Right atrium auricular region (tissue), 2 donors: ENCODE data around the gene ALG3. TPM values are rescaled to one million over a fixed set of nuclear protein-coding genes. Genes with fewer than 3 reads are reported as not detected.

Experiments
- DNase-seq: peaks from one replicate; pipeline ENCODE4 v3.0.0-alpha.2; 2019; ENCODE audit warnings: low spot score
- H3K27ac ChIP-seq, 2 donors: fragments of 200-600 bp; sonication (generic); 1 replicate in 1 of 2; 2 replicates in 1 of 2; pipeline ENCODE4 v1.5.1; 2016 to 2019
- H3K27me3 ChIP-seq, 2 donors: fragments of 200-600 bp; sonication (generic); one replicate each; pipeline versions ENCODE4 v1.5.1 to v1.6.0; 2017 to 2019
- H3K36me3 ChIP-seq: fragments of 200-600 bp; sonication (generic); one replicate; pipeline ENCODE4 v1.5.1; 2016
- H3K4me1 ChIP-seq, 2 donors: fragments of 200-600 bp; sonication (generic); one replicate each; pipeline versions ENCODE4 v1.5.1 to v1.6.0; 2017 to 2019
- H3K4me3 ChIP-seq, 2 donors: fragments of 200-600 bp; sonication (generic); 1 replicate in 1 of 2; 2 replicates in 1 of 2; pipeline ENCODE4 v1.5.1; 2017 to 2019; ENCODE audit warnings: mild to moderate bottlenecking in 1 of 2, moderate library complexity in 1 of 2
- H3K9me3 ChIP-seq, 2 donors: fragments of 200-600 bp; sonication (generic); one replicate each; pipeline ENCODE4 v1.5.1; 2019
- CTCF ChIP-seq, 2 donors: fragments of 200-600 bp; sonication (generic); IDR thresholded peaks; one replicate each; pipeline ENCODE4 v1.5.1; 2019; ENCODE audit warnings: antibody characterized with exemption in 2 of 2
- total RNA-seq, 2 donors: library from RNA; depleted of rRNA; stranded (reverse); fragments of >200 nt; gene quantifications; one replicate each; pipeline ENCODE4 v1.1.0, GENCODE V29; 2016

ALG3 gene
- total RNA-seq, 2 donors from 2014 or later: 50.6 to 50.8 TPM

- Histone ChIP-seq H3K4me3 (no peak overlapping the region), H3K4me1 (peaks cover 0 to 6% of the 10 kb centered on the region in 2 donors), H3K27me3 (peaks cover 7 to 11% of the 10 kb centered on the region in 2 donors), H3K9me3 (no peaks in the 10 kb centered on the region), H3K27ac (no peak overlapping the region), H3K36me3 (no peaks in the 10 kb centered on the region)
- no peak for DNase-seq
- TF ChIP-seq CTCF (IDR thresholded peaks at IDR 0.05): no peak
These were observed 13.3 kb downstream of the ALG3 start for GRCh38 chr3:184235381-184236032.

- TF ChIP-seq CTCF (IDR thresholded peaks at IDR 0.05): no peak
- Histone ChIP-seq H3K4me3 (no peak overlapping the region), H3K27ac (no peak overlapping the region), H3K4me1 (peaks cover 0 to 12% of the 10 kb centered on the region in 2 donors), H3K9me3 (no peaks in the 10 kb centered on the region), H3K27me3 (peaks cover 11 to 18% of the 10 kb centered on the region in 2 donors), H3K36me3 (no peaks in the 10 kb centered on the region)
- DNase-seq: no peak
These were observed 13.9 kb downstream of the ALG3 start for GRCh38 chr3:184234671-184235380.

GRCh38 chr3:184234224-184234623 lies 14.5 kb downstream of the ALG3 start:
- Histone ChIP-seq H3K36me3 (no peaks in the 10 kb centered on the region), H3K4me1 (peaks cover 0 to 18% of the 10 kb centered on the region in 2 donors), H3K27me3 (peaks cover 15 to 22% of the 10 kb centered on the region in 2 donors), H3K4me3 (no peak overlapping the region), H3K9me3 (no peaks in the 10 kb centered on the region), H3K27ac (no peak overlapping the region)
- TF ChIP-seq CTCF (IDR thresholded peaks at IDR 0.05): no peak
- no peak for DNase-seq

GRCh38 chr3:184233127-184233843 lies 15.5 kb downstream of the ALG3 start:
- no peak overlapping the region for H3K4me3 ChIP-seq
- peaks cover 15 to 22% of the 10 kb centered on the region in 2 donors for H3K27me3 ChIP-seq
- no peaks in the 10 kb centered on the region for H3K36me3 ChIP-seq
- no peaks in the 10 kb centered on the region for H3K9me3 ChIP-seq
- no peak for TF ChIP-seq CTCF (IDR thresholded peaks at IDR 0.05)
- no peak for DNase-seq
- peaks cover 0 to 24% of the 10 kb centered on the region in 2 donors for H3K4me1 ChIP-seq
- H3K27ac ChIP-seq: no peak overlapping the region

- Histone ChIP-seq H3K36me3 (no peaks in the 10 kb centered on the region), H3K27me3 (peaks cover 15 to 22% of the 10 kb centered on the region in 2 donors), H3K4me1 (peaks cover 0 to 24% of the 10 kb centered on the region in 2 donors), H3K4me3 (no peak overlapping the region), H3K27ac (no peak overlapping the region), H3K9me3 (no peaks in the 10 kb centered on the region)
- no peak for TF ChIP-seq CTCF (IDR thresholded peaks at IDR 0.05)
- DNase-seq: no peak
These were observed 17.1 kb downstream of the ALG3 start for GRCh38 chr3:184231671-184232070.
